Adipose tissue (tissue), 3 donors: ENCODE results near the gene ZNF629. TPM values are rescaled to one million over a fixed set of nuclear protein-coding genes. Genes with fewer than 3 reads are reported as not detected.
"Not testable (repeated sequence)": the region's sequence is repeated elsewhere in the genome, so short reads cannot be mapped to it uniquely, and the experiment has no call there.

Experiments
- H3K27ac ChIP-seq: one replicate; pipeline ENCODE4 v1.5.1; 2013; ENCODE audit warnings: low read depth, low read length
- WGBS, 3 donors: extraction: QIAGEN DNeasy Blood & Tissue Kit; methylation state at CpG; one replicate each; pipeline ENCODE4 v1.1.7; 2013; 5-methylcytosine and 5-hydroxymethylcytosine counted together
- polyA plus RNA-seq, 3 donors: library from polyadenylated mRNA; stranded (reverse); fragments of 200-250 nt; gene quantifications; one replicate each; pipeline ENCODE4 v1.2.3, GENCODE V29; 2013
- donor health status: healthy with polysubstance abuse.
- donor health status: Bipolar disorder and iron deficiency.
- donor health status: healthy.

ZNF629 gene
- 1 to 10 TPM; 3.4 to 6.2 (median 5.6) TPM for polyA plus RNA-seq

- no peak within 1 kb of the TSS for H3K27ac ChIP-seq
- WGBS, 3 donors: 1% methylated on average over 35 to 37 of the region's 37 CpGs
Measured at GRCh38 chr16:30786936-30787612, at the start of gene ZNF629. TSS of gene ZNF629 (minus strand) at chr16:30787205. CDS start at chr16:30784482, 2,723 bp downstream.

GRCh38 chr16:30834130-30834740 lies 47.2 kb upstream of the ZNF629 start:
- WGBS, 3 donors: 93 to 96% (median 95%) methylated on average over 33 to 44 of the region's 44 CpGs
- H3K27ac ChIP-seq: no peak overlapping the region

DNA sequence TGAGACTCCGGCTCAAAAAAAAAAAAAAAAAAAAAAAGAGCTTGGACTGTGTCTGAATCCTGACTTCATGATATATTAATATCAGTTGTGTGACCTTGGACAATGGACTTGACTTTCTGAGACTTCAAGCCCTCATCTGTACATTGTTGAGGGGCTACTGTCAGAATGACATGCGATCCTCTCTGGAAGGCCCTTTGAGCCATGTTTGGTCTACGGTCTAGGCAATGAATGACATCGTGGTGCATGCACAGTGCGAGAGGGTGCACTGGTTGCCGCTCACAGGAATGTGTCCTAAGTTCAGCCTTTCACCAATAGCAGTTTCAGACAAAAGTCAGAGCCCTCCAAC lies 43.0 kb upstream of the ZNF629 start:
- 79 to 93% (median 90%) methylated on average over 6 of the region's 6 CpGs for WGBS, 3 donors
- H3K27ac ChIP-seq: no peak overlapping the region

DNA sequence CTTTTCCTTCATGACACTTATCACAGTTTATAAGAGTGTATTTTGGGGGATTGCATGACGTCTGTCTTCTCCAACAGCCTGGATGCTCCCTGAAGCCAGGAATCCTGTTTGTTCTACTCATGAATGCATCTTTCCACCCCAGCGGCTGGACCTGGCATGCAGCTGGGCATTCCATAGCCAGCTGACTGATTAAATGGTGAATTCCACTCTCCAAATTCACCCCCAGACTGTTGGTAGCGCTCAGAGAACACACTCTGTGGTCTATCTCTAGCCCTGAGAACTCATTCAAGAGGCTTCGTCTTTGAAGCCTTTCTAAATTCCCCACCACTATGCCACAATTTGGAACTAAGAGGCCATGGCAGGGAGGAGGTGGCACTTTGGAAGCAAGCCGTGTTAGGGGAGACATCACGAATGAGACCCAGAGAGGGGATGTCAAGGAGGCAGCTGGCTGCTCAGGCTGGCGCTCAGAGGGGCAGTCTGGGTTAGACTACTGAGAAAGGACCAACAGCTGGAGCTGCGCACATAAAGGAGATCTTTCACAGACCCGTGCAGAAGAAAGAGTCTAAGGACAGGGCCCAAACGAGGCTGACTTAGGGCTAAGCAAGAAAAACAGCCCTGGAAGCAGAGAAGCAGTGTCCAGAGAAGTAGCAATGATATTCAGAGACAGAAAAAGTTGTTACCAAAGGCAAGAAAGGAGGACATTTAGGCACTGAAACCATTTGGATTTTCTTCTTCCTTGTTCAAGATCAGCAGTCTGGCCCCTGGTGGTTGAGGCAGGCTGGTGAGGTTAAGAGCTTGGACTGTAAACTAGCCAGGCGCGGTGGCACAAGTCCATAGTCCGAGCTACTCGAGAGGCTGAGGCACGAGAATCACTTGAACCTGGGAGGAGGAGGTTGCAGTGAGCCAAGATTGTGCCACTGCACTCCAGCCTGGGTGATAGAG lies 42.4 kb upstream of the ZNF629 start:
- 72 to 81% (median 80%) methylated on average over 15 of the region's 15 CpGs for WGBS, 3 donors
- no peak overlapping the region for H3K27ac ChIP-seq

DNA sequence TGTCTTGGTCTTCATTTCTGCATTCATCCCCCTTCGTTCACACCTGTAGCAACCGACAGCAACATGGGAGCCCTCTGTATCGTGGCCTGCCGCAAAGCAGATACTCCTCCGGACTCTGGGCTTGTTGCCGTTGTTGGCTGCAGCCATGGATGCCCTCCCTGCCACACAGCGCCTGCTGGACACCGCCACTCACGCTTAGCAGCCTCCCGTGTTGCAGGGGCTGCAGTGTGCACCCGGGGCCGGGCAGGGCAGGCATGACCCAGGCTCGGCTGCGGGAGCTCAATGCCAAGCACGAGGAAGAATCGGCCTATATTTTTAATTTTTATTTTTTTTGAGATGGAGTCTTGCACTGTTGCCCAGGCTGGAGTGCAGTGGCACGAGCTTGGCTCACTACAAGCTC lies 34.9 kb upstream of the ZNF629 start:
- WGBS, 3 donors: 90% methylated on average over 17 of the region's 17 CpGs

GRCh38 chr16:30821441-30821840 lies 34.4 kb upstream of the ZNF629 start:
- H3K27ac ChIP-seq: not testable (repeated sequence)
- WGBS, 3 donors: 79 to 91% (median 87%) methylated on average over 9 of the region's 9 CpGs

More for the DNA sequence above, 34.9 kb upstream of the ZNF629 start:
- no peak overlapping the region for H3K27ac ChIP-seq

DNA sequence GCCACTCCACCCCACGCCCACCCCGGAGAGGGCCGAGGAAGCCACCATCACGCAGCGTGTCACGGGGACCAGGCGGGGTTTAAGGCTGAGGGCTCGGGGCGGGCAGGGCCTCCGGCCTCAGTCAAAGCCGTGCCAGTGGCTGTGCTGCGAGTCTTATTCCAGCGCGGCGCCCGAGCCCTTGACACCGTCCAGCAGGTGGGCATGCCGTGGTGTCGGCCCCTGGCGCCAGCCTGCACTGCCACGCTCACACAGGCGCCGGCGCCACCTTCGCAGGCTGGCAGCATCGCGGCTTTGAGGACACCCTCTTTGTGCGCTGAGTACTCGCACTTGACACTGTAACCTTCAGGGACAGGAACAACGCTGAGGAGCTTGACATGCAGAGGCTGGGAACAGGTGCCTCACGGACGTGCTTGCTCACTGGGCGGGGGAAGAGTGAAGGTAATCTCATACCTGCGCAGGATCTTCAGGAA lies 34.0 kb upstream of the ZNF629 start:
- WGBS, 3 donors: 85 to 90% (median 87%) methylated on average over 27 to 34 of the region's 34 CpGs
- H3K27ac ChIP-seq: no peak overlapping the region

GRCh38 chr16:30816769-30817168 lies 29.8 kb upstream of the ZNF629 start:
- H3K27ac ChIP-seq: no peak overlapping the region
- 55 to 76% (median 71%) methylated on average over 2 of the region's 2 CpGs for WGBS, 3 donors

- no peak overlapping the region for H3K27ac ChIP-seq
- WGBS, 3 donors: 86 to 88% (median 88%) methylated on average over 3 of the region's 3 CpGs
Measured at GRCh38 chr16:30813821-30814189, 26.8 kb upstream of the ZNF629 start.

DNA sequence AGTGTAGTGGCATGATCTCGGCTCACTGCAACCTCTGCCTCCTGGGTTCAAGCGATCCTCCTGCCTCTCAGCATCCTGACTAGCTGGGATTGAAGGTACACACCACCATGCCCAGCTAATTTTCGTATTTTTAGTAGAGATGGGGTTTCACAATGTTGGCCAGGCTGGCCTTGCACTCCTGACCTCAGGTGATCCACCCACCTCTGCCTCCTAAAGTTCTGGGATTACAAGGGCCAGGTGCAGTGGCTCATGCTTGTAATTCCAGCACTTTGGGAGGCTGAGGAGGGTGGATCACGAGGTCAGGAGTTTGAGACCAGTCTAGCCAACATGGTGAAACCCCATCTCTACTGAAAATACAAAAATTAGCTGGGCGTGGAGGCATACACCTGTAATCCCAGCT lies 22.7 kb upstream of the ZNF629 start:
- H3K27ac ChIP-seq: not testable (repeated sequence)
- WGBS, 3 donors: 82 to 84% (median 84%) methylated on average over 5 of the region's 5 CpGs

GRCh38 chr16:30808890-30809426 lies 22.0 kb upstream of the ZNF629 start:
- WGBS, 3 donors: 58 to 68% (median 63%) methylated on average over 5 of the region's 5 CpGs
- not testable (repeated sequence) for H3K27ac ChIP-seq

DNA sequence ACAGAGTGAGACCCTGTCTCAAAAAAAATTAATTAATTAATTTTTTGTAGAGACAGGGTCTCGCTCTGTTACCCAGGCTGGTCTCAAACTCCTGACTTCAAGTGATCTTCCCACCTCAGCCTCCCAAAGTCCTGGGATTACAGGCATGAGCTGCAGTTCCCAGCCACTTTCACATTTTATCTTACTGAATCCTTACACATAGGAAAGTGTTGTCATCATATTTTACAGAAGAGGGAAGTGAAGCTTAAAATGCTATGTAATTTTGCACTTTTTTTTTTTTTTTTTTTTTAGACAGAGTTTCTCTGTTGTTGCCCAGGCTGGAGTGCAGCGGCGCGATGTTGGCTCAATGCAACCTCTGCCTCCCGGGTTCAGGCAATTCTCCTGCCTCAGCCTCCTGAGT lies 21.1 kb upstream of the ZNF629 start:
- WGBS, 3 donors: 78 to 98% (median 80%) methylated on average over 5 of the region's 5 CpGs
- no peak overlapping the region for H3K27ac ChIP-seq

DNA sequence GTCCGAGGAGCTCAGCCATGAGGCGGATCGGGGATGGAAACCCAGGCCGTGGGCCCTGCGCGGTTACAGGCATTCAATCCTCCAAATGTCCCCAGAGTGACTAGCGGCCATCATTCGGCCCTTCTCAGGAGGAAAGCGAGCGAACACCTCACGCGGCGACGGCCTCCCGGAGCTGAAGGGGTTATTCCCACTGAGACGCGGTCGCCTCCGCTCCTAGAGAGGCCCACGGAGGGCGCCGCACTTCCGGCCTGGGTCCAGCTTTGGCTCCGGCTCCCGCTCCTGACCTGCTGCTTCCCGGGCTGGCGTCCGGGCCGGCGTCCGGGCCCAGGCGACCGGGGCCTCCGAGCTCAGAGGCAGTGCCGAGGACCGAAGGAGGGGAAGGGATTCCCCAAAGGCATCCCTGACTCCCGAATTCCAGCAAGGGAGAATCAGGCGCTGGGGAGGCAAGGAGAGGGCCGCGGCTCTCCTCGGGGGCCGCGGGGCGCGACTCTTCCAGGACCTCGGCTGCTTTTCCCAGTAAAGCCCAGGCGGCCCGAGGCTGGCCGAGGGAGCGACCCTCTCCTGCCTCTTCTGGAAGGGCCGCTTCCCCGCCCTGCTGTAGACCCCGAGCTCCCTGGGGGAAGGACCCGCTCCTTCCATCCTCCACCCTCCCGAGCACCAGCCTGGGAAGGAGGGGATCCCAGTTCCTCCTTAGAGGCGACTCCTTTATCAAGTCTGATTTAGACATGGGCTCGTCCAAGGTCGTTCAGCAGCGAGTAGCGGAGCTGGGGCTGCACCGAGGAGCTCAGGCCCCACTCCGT lies 18.6 kb upstream of the ZNF629 start:
- no peak overlapping the region for H3K27ac ChIP-seq
- WGBS, 3 donors: 1 to 2% (median 1%) methylated on average over 61 to 62 of the region's 62 CpGs

DNA sequence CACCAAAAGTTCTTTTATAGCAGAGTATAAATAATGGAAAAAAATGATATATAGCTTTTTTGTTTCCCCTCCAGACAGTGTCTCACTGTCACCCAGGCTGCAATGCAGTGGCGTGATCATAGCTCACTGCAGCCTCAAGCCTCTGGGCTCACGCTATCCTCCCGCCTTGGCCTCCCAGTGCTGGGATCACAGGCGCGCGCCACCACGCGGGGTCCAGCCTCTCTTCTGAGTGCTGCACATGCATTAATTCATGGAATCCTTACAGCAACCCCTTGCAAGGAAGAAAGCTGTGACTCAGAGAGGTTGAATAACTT lies 18.0 kb upstream of the ZNF629 start:
- no peak overlapping the region for H3K27ac ChIP-seq
- WGBS, 3 donors: 38 to 49% (median 49%) methylated on average over 8 of the region's 8 CpGs

GRCh38 chr16:30802936-30803335 lies 15.9 kb upstream of the ZNF629 start:
- WGBS, 3 donors: 73 to 76% (median 75%) methylated on average over 3 of the region's 3 CpGs
- H3K27ac ChIP-seq: no peak overlapping the region

GRCh38 chr16:30797670-30798309 lies 10.8 kb upstream of the ZNF629 start:
- 77 to 81% (median 78%) methylated on average over 8 of the region's 8 CpGs for WGBS, 3 donors
- H3K27ac ChIP-seq: no peak overlapping the region

- 92 to 96% (median 93%) methylated on average over 3 of the region's 3 CpGs for WGBS, 3 donors
Measured at GRCh38 chr16:30794634-30795033, 7.6 kb upstream of the ZNF629 start.

More at GRCh38 chr16:30794634-30795033, 7.6 kb upstream of the ZNF629 start:
- H3K27ac ChIP-seq: no peak overlapping the region
